BLaER1 treated with 17β-estradiol and CSF1 and Interleukin-3, amounts not matched to agents 10 nM and 100 nM (cell line): ENCODE results near the gene TFCP2.
A peak's percentile ranks its signal among the peaks of the same experiment; 100 is the strongest.

Experiments
- H3K27ac ChIP-seq, 11 experiments: shearing (Covaris generic); formaldehyde crosslinking; 2 replicates each; pipeline ENCODE4 v1.8.1; 2022
- H3K27me3 ChIP-seq, 11 experiments: shearing (Covaris generic); formaldehyde crosslinking; 2 replicates each; pipeline ENCODE4 v1.8.1; 2022
- H3K36me3 ChIP-seq, 11 experiments: shearing (Covaris generic); formaldehyde crosslinking; 2 replicates each; pipeline ENCODE4 v1.8.1; 2022
- H3K4me1 ChIP-seq, 10 experiments: shearing (Covaris generic); formaldehyde crosslinking; 2 replicates each; pipeline ENCODE4 v1.8.1; 2022
- H3K4me2 ChIP-seq, 11 experiments: shearing (Covaris generic); formaldehyde crosslinking; 2 replicates each; pipeline ENCODE4 v1.8.1; 2022
- H3K4me3 ChIP-seq, 10 experiments: shearing (Covaris generic); formaldehyde crosslinking; 2 replicates each; pipeline ENCODE4 v1.8.1; 2022
- H3K9ac ChIP-seq, 11 experiments: shearing (Covaris generic); formaldehyde crosslinking; 2 replicates each; pipeline ENCODE4 v1.8.1; 2022
- H3K9me3 ChIP-seq, 11 experiments: shearing (Covaris generic); formaldehyde crosslinking; replicated peaks in 1 of 11; 2 replicates each; pipeline ENCODE4 v1.8.1; 2022
- H4K20me1 ChIP-seq, 11 experiments: shearing (Covaris generic); formaldehyde crosslinking; 2 replicates each; pipeline ENCODE4 v1.8.1; 2022
- Cebpa-rat ChIP-seq, 11 experiments: shearing (Covaris generic); IDR thresholded peaks; 2 replicates each; pipeline ENCODE4 v1.8.1; 2022

TFCP2 gene

GRCh38 chr12:51108136-51108535 is 64.8 kb downstream of the TFCP2 start:
- H3K36me3 ChIP-seq, result no peaks in the 10 kb centered on the region
- H4K20me1 ChIP-seq, result no peaks in the 10 kb centered on the region
- H3K4me1 ChIP-seq, result peaks cover 7 to 32% (median 19%) of the 10 kb centered on the region in 10 experiments; a peak in 19 of 20 replicates
- no peak for TF ChIP-seq Cebpa-rat (IDR thresholded peaks at IDR 0.05)
- no peak overlapping the region for H3K9ac ChIP-seq
- no peaks in the 10 kb centered on the region for H3K27me3 ChIP-seq
- H3K4me3 ChIP-seq, result no peak overlapping the region
- no peaks in the 10 kb centered on the region for H3K9me3 ChIP-seq
- no peak overlapping the region for H3K27ac ChIP-seq
- peak overlapping the region in 5 of 11 experiments; percentile 29 to 62 (median 53); a peak in 10 of 22 replicates for H3K4me2 ChIP-seq

- Histone ChIP-seq H3K27me3 (no peaks in the 10 kb centered on the region), H3K4me3 (no peak overlapping the region), H3K9ac (no peak overlapping the region), H3K9me3 (no peaks in the 10 kb centered on the region), H3K4me1 (peaks cover 7 to 36% (median 16%) of the 10 kb centered on the region in 10 experiments; a peak in 19 of 20 replicates), H3K27ac (no peak overlapping the region), H3K4me2 (no peak overlapping the region), H3K36me3 (no peaks in the 10 kb centered on the region), H4K20me1 (no peaks in the 10 kb centered on the region)
- no peak for TF ChIP-seq Cebpa-rat (IDR thresholded peaks at IDR 0.05)
Observed at GRCh38 chr12:51103977-51104376, 69.0 kb downstream of the TFCP2 start.

- Histone ChIP-seq H3K27ac (no peak overlapping the region), H3K4me1 (0 out of 20 replicates have a peak, but pooled peaks cover 0 to 6% (median 0%) of the 10 kb centered on the region in 10 experiments), H3K4me2 (no peak overlapping the region), H3K4me3 (no peak overlapping the region), H4K20me1 (no peaks in the 10 kb centered on the region), H3K36me3 (no peaks in the 10 kb centered on the region), H3K9ac (no peak overlapping the region), H3K27me3 (no peaks in the 10 kb centered on the region), H3K9me3 (no peaks in the 10 kb centered on the region)
- TF ChIP-seq Cebpa-rat (IDR thresholded peaks at IDR 0.05), result no peak
Observed at GRCh38 chr12:51098611-51099010, 74.3 kb downstream of the TFCP2 start.

GRCh38 chr12:51090705-51091229 is 82.2 kb downstream of the TFCP2 start:
- peaks cover 0 to 9% (median 2%) of the 10 kb centered on the region in 10 experiments; a peak in 9 of 20 replicates for H3K4me1 ChIP-seq
- H3K27me3 ChIP-seq, result no peaks in the 10 kb centered on the region
- H3K9me3 ChIP-seq, result no peaks in the 10 kb centered on the region
- TF ChIP-seq Cebpa-rat (IDR thresholded peaks at IDR 0.05), result peak in 8 of 11 experiments; percentile 18 to 89 (median 68); a peak in 12 of 22 replicates
- H4K20me1 ChIP-seq, result no peaks in the 10 kb centered on the region
- no peak overlapping the region for H3K4me2 ChIP-seq
- H3K4me3 ChIP-seq, result no peak overlapping the region
- no peak overlapping the region for H3K27ac ChIP-seq
- H3K9ac ChIP-seq, result no peak overlapping the region
- no peaks in the 10 kb centered on the region for H3K36me3 ChIP-seq

GRCh38 chr12:51087818-51088217 is 85.1 kb downstream of the TFCP2 start:
- H3K9ac ChIP-seq, result no peak overlapping the region
- no peak overlapping the region for H3K4me3 ChIP-seq
- H3K27me3 ChIP-seq, result no peaks in the 10 kb centered on the region
- no peaks in the 10 kb centered on the region for H3K36me3 ChIP-seq
- TF ChIP-seq Cebpa-rat (IDR thresholded peaks at IDR 0.05), result no peak
- H3K4me1 ChIP-seq, result peaks cover 0 to 21% (median 8%) of the 10 kb centered on the region in 10 experiments; a peak in 12 of 20 replicates
- H3K4me2 ChIP-seq, result no peak overlapping the region
- H3K27ac ChIP-seq, result no peak overlapping the region
- H4K20me1 ChIP-seq, result peaks cover 0 to 4% (median 0%) of the 10 kb centered on the region in 11 experiments; a peak in 7 of 22 replicates
- H3K9me3 ChIP-seq, result no peaks in the 10 kb centered on the region

- no peaks in the 10 kb centered on the region for H3K36me3 ChIP-seq
- no peak overlapping the region for H3K4me3 ChIP-seq
- no peaks in the 10 kb centered on the region for H3K27me3 ChIP-seq
- peaks cover 0 to 13% (median 7%) of the 10 kb centered on the region in 11 experiments; a peak in 15 of 22 replicates for H4K20me1 ChIP-seq
- no peak overlapping the region for H3K4me2 ChIP-seq
- TF ChIP-seq Cebpa-rat (IDR thresholded peaks at IDR 0.05), result peak in 9 of 11 experiments; percentile 13 to 87 (median 60); a peak in 10 of 22 replicates
- no peak overlapping the region for H3K9ac ChIP-seq
- H3K27ac ChIP-seq, result no peak overlapping the region
- no peaks in the 10 kb centered on the region for H3K9me3 ChIP-seq
- H3K4me1 ChIP-seq, result peaks cover 6 to 28% (median 16%) of the 10 kb centered on the region in 10 experiments
Observed at GRCh38 chr12:51086933-51087332, 86.0 kb downstream of the TFCP2 start.

GRCh38 chr12:51085757-51086156 is 87.2 kb downstream of the TFCP2 start:
- Histone ChIP-seq H3K27ac (no peak overlapping the region), H4K20me1 (peaks cover 0 to 25% (median 18%) of the 10 kb centered on the region in 11 experiments; a peak in 16 of 22 replicates), H3K4me3 (no peak overlapping the region), H3K9ac (no peak overlapping the region), H3K36me3 (peaks cover 0 to 5% (median 0%) of the 10 kb centered on the region in 11 experiments; a peak in 2 of 22 replicates), H3K4me1 (peaks cover 12 to 36% (median 22%) of the 10 kb centered on the region in 10 experiments), H3K27me3 (no peaks in the 10 kb centered on the region), H3K9me3 (no peaks in the 10 kb centered on the region), H3K4me2 (peak overlapping the region in 5 of 11 experiments; percentile 33 to 70 (median 61); a peak in 9 of 22 replicates)
- no peak for TF ChIP-seq Cebpa-rat (IDR thresholded peaks at IDR 0.05)

- no peaks in the 10 kb centered on the region for H3K27me3 ChIP-seq
- peak within 1 kb of the TSS; percentile 88 to 99 (median 94) for H3K9ac ChIP-seq
- H3K4me1 ChIP-seq, result peaks cover 12 to 36% (median 22%) of the 10 kb centered on the region in 10 experiments
- H3K4me2 ChIP-seq, result peak within 1 kb of the TSS; percentile 83 to 100 (median 94)
- H4K20me1 ChIP-seq, result peaks cover 0 to 43% (median 29%) of the 10 kb centered on the region in 11 experiments; a peak in 17 of 22 replicates
- H3K36me3 ChIP-seq, result peaks cover 0 to 21% (median 10%) of the 10 kb centered on the region in 11 experiments; a peak in 11 of 22 replicates
- peak within 1 kb of the TSS; percentile 72 to 91 (median 89) for H3K27ac ChIP-seq
- no peaks in the 10 kb centered on the region for H3K9me3 ChIP-seq
- peak within 1 kb of the TSS; percentile 82 to 98 (median 91) for H3K4me3 ChIP-seq
- no peak for TF ChIP-seq Cebpa-rat (IDR thresholded peaks at IDR 0.05)
Observed at GRCh38 chr12:51083126-51083833, 89.7 kb downstream of the TFCP2 start, which contains the start of gene CSRNP2. Gene CSRNP2 (minus strand): TSS chr12:51083596. CDS start chr12:51076561, 7,035 bp downstream.

- peaks cover 4 to 49% (median 34%) of the 10 kb centered on the region in 11 experiments; a peak in 19 of 22 replicates for H4K20me1 ChIP-seq
- H3K27me3 ChIP-seq, result no peaks in the 10 kb centered on the region
- peaks cover 12 to 36% (median 22%) of the 10 kb centered on the region in 10 experiments for H3K4me1 ChIP-seq
- TF ChIP-seq Cebpa-rat (IDR thresholded peaks at IDR 0.05), result no peak
- H3K9me3 ChIP-seq, result no peaks in the 10 kb centered on the region
- H3K27ac ChIP-seq, result peak overlapping the region; percentile 72 to 91 (median 89)
- peaks cover 0 to 27% (median 10%) of the 10 kb centered on the region in 11 experiments; a peak in 12 of 22 replicates for H3K36me3 ChIP-seq
- peak overlapping the region; percentile 82 to 98 (median 91) for H3K4me3 ChIP-seq
- peak overlapping the region; percentile 83 to 100 (median 94) for H3K4me2 ChIP-seq
- H3K9ac ChIP-seq, result peak overlapping the region; percentile 88 to 99 (median 94)
Observed at GRCh38 chr12:51082561-51083125, 90.3 kb downstream of the TFCP2 start.
